Measurements from ENCODE around the gene LINC00305.

GRCh38 chr18:64052772-64053171 lies 96.1 kb downstream of the LINC00305 start:
- no peak for TF ChIP-seq YY1 (IDR thresholded peaks at IDR 0.05; ENCODE audit: insufficient read depth, insufficient read length)
- TF ChIP-seq SUZ12 (IDR thresholded peaks at IDR 0.05; ENCODE audit: extremely low read depth, insufficient read depth, insufficient read length) = no peak
- no peak for TF ChIP-seq ZNF274 (IDR thresholded peaks at IDR 0.05; ENCODE audit: low read depth, low read length)

Data from NT2/D1 (cell line).